Prostate gland (tissue), 2 donors: ENCODE measurements around the gene CLN6. TPM values are rescaled to one million over a fixed set of nuclear protein-coding genes. Genes with fewer than 3 reads are reported as not detected.

ENCODE experiments used
- DNase-seq: peaks from one replicate; pipeline ENCODE4 v3.0.0-alpha.2; 2019; ENCODE audit warnings: low spot score
- H3K27ac ChIP-seq, 2 donors: fragments of 200-600 bp; sonication (generic); 2 replicates each; pipeline ENCODE4 v1.5.1; 2017 to 2019
- H3K27me3 ChIP-seq: fragments of 200-600 bp; sonication (generic); replicated peaks from 2 replicates; pipeline ENCODE4 v1.5.1; 2019; ENCODE audit not compliant: insufficient read depth
- H3K36me3 ChIP-seq, 2 donors: fragments of 200-600 bp; sonication (generic); 1 replicate in 1 of 2; 2 replicates in 1 of 2; pipeline versions ENCODE4 v1.5.1 to v1.8.1; 2017 to 2019
- H3K4me1 ChIP-seq: fragments of 200-600 bp; sonication (generic); replicated peaks from 2 replicates; pipeline ENCODE4 v1.5.1; 2019
- H3K4me3 ChIP-seq, 2 donors: fragments of 200-600 bp; sonication (generic); 2 replicates each; pipeline ENCODE4 v1.5.1; 2017 to 2019
- H3K9me3 ChIP-seq: fragments of 200-600 bp; sonication (generic); 2 replicates; pipeline ENCODE4 v1.5.1; 2017
- POLR2A ChIP-seq: fragments of 450-650 bp; IDR thresholded peaks from one replicate; pipeline ENCODE4 v1.6.1; 2016; ENCODE audit warnings: antibody characterized with exemption, mild to moderate bottlenecking
- POLR2AphosphoS5 ChIP-seq: sonication (generic); formaldehyde crosslinking; IDR thresholded peaks from one replicate; pipeline ENCODE4 v1.6.1; 2017; ENCODE audit warnings: antibody characterized with exemption
- WGBS: methylation state at CpG from one replicate; pipeline ENCODE4 v1.1.5; 2018; 5-methylcytosine and 5-hydroxymethylcytosine counted together
- intact Hi-C: fragments of 100-400 bp; cut with DNase I; formaldehyde crosslinking; loops from one replicate; pipeline ENCODE4 v1.14.2; 2022
- total RNA-seq, 2 donors: library from RNA; depleted of rRNA; stranded (reverse); fragments of >200 nt; gene quantifications; one replicate each; pipeline ENCODE4 v1.1.0, GENCODE V29; 2016
- TF ChIP-seq, protein P1 (sequence below), 4 experiments: fragments of 200-600 bp in 2 of 4; fragments of 450-650 bp in 2 of 4; sonication (generic) in 2 of 4; IDR thresholded peaks; 1 replicate in 3 of 4; 2 replicates in 1 of 4; pipeline ENCODE4 v1.5.1; 2016 to 2019; ENCODE audit warnings: antibody characterized with exemption in 4 of 4, mild to moderate bottlenecking in 2 of 4, moderate library complexity in 2 of 4

CLN6 gene
- total RNA-seq, 2 donors from 2014 or later = 22.7 to 41.8 TPM

DNA sequence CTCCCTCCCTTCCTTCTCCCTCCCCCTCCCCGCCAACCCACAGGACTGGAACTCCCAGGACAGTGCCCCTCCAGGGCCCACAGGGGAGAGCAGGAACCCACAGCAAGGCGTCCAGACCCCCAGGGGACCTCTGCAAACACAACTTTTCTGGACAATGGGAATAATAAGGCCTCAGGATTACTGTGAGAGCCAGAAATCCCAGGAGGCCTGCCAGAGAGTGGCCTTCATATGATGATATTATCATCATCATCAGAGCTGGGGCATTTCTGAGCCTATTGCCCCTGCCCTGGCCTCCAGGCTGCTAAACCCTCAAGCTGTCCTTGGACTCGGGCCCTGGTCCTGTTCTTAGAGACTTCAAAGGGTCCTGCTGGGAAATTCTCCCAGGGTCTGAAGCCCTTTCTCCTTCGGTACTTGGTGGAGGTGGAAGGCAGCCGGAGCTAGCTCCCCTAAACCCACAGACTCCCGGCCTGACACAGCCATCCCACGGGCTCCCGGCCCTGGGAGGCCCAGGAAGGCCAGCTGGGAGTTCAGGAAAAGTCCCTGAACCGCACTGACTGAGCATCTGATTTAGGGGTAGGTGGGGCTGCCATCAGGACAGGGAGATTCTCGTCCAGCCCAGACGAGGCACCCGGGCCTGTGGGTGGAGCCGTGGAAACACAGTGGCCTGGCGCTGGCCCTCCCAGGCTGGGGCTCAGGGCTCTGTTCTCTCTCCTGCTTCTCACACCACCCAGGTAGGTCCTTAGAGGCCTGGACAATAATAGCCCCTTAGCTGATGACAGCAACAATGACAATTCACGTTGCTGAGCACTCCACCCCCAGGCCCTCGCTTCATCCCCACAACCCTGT lies 29.3 kb downstream of the CLN6 start:
- H3K4me3 ChIP-seq = no peak overlapping the region
- no peaks in the 10 kb centered on the region for H3K36me3 ChIP-seq
- no peaks in the 10 kb centered on the region for H3K27me3 ChIP-seq
- no peak for DNase-seq
- intact Hi-C loops = no loop called here
- H3K4me1 ChIP-seq = peaks cover 13% of the 10 kb centered on the region
- H3K9me3 ChIP-seq = no peaks in the 10 kb centered on the region
- 47% methylated on average over 16 of the region's 16 CpGs for WGBS
- H3K27ac ChIP-seq = peak overlapping the region; percentile 31 to 48
- TF ChIP-seq POLR2AphosphoS5 = no peak

DNA sequence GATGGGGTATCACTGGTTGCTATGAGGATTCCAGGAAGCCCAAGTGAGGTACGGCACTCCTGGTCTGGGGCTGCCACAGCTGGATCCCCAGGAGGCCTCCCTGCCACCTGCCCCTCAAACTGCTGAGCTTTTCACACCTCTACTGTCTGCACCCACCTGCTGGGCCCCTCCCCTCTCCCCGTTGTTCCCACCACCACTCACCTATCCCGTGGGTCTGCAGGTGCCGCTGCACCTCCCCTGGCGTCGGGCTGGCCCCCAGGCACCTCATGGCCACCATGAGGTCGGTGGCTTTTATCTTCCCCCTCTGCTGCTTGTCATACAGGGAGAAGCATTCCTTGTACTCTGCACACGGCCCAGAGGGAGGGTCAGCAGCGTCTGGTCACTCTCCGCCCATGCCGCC lies 30.2 kb downstream of the CLN6 start:
- DNase-seq = no peak
- WGBS = 53% methylated on average over 11 of the region's 11 CpGs
- TF ChIP-seq, protein P1, sequence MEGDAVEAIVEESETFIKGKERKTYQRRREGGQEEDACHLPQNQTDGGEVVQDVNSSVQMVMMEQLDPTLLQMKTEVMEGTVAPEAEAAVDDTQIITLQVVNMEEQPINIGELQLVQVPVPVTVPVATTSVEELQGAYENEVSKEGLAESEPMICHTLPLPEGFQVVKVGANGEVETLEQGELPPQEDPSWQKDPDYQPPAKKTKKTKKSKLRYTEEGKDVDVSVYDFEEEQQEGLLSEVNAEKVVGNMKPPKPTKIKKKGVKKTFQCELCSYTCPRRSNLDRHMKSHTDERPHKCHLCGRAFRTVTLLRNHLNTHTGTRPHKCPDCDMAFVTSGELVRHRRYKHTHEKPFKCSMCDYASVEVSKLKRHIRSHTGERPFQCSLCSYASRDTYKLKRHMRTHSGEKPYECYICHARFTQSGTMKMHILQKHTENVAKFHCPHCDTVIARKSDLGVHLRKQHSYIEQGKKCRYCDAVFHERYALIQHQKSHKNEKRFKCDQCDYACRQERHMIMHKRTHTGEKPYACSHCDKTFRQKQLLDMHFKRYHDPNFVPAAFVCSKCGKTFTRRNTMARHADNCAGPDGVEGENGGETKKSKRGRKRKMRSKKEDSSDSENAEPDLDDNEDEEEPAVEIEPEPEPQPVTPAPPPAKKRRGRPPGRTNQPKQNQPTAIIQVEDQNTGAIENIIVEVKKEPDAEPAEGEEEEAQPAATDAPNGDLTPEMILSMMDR (IDR thresholded peaks at IDR 0.05) = no peak
- TF ChIP-seq POLR2A (no peak), POLR2AphosphoS5 (no peak)
- Histone ChIP-seq H3K36me3 (no peaks in the 10 kb centered on the region), H3K4me3 (no peak overlapping the region), H3K4me1 (peaks cover 7% of the 10 kb centered on the region), H3K9me3 (no peaks in the 10 kb centered on the region), H3K27ac (no peak overlapping the region), H3K27me3 (no peaks in the 10 kb centered on the region)
- intact Hi-C loops = no loop called here

DNA sequence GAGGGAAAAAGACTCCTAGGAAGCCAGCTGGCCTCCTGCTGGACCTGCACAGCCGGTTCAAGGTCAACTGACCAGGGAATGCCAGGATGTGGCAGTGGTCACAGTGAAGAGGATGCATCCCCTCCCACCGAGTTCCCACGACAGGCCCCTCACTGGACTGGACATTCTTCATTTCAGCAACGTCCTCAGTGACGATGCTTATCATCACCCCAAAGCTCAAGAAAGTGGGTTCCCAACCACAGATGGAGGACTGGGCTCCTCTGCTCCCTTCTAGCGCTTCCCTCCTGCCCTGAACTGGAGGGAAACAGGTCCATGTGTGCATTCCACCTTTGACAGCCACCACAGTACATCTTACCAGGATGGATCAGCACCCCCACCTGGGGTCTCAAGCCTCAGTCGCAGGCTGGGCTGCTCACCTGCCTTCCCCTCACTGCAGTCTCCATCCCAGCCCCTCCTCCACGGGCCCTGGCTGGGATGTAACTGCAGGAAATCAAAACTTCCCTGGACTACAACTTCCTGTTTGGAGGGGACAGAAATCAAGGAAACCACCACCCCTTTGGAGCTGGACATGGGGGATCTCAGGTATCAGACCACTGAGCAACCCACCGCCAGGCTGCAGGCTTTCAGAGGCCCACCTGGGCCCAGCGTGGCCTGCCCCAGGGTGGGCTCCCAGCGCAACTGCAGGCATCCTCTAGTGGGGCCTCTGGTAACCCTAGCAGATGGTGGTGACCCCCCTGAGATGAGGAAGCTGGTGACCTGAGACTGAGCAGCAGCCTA lies 31.7 kb downstream of the CLN6 start:
- no peak overlapping the region for H3K27ac ChIP-seq
- H3K9me3 ChIP-seq = no peaks in the 10 kb centered on the region
- no peak for TF ChIP-seq POLR2AphosphoS5
- TF ChIP-seq, protein P1 (IDR thresholded peaks at IDR 0.05) = no peak
- TF ChIP-seq POLR2A = no peak
- DNase-seq = no peak
- no peaks in the 10 kb centered on the region for H3K27me3 ChIP-seq
- no peaks in the 10 kb centered on the region for H3K36me3 ChIP-seq
- intact Hi-C loops = no loop called here
- H3K4me3 ChIP-seq = no peak overlapping the region
- whole genome bisulfite sequencing = 94% methylated on average over 10 of the region's 11 CpGs
- peaks cover 7% of the 10 kb centered on the region for H3K4me1 ChIP-seq

DNA sequence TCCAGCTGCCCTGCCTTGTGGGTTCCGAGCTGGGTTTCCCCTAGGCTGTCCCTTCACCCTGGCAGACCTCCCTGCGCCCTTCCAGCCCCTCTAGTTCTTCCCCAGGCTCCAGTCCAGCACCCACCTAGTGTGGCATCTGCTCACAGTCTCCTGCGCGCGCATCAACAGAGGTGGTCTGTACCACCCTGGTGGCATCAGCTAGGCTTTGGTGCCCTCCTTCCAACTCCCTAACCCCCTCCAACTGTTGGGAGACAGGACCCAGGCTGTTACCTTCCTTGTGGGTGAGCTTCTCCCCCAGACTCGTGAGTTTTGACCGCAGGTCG lies 32.4 kb downstream of the CLN6 start:
- Histone ChIP-seq H3K4me1 (peaks cover 7% of the 10 kb centered on the region), H3K9me3 (no peaks in the 10 kb centered on the region), H3K36me3 (no peaks in the 10 kb centered on the region), H3K27me3 (no peaks in the 10 kb centered on the region), H3K4me3 (no peak overlapping the region), H3K27ac (no peak overlapping the region)
- 96% methylated on average over 8 of the region's 8 CpGs for WGBS
- no peak for DNase-seq
- TF ChIP-seq POLR2A (no peak), POLR2AphosphoS5 (no peak)
- TF ChIP-seq, protein P1 (IDR thresholded peaks at IDR 0.05) = no peak
- intact Hi-C loops = no loop called here

DNA sequence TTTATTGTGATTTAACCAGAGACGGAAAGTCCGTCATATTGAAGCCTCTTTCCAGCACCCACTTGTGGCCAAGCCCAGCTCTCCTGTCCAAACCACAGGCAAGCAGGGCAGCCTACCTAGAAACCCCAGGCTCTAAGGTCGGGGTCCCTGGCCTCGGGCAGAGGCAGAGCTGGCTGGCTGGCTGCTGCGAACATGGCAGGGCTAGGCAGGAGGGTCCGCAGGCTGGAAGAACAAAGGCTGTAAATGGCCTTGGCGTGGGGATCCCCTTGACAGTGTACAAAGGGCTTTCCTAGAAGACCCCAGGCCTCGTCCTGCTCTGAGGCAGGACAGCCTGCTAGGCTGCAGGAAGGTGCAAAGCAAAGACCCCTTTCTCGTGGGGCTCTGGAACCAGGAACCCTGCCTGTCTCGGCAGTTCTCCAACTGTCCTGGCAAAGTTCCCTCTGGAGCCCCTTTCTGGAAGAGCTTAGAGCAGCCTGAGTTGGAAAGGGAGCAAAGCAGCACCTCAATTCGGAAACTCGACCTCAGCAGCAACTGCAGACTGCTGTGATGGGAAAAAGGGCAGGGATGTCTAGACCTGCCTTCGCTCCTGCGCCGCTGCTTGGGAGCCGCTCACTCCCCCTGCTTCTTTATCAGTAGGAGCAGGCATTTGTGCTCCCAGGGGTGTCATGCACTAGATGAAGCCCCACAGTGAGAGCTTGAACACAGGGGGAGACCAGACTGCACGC lies 32.9 kb downstream of the CLN6 start:
- no peak for DNase-seq
- WGBS = 81% methylated on average over 17 of the region's 17 CpGs
- Histone ChIP-seq H3K4me1 (peaks cover 7% of the 10 kb centered on the region), H3K27ac (no peak overlapping the region), H3K9me3 (no peaks in the 10 kb centered on the region), H3K36me3 (no peaks in the 10 kb centered on the region), H3K27me3 (no peaks in the 10 kb centered on the region), H3K4me3 (no peak overlapping the region)
- TF ChIP-seq, protein P1 (IDR thresholded peaks at IDR 0.05) = no peak
- TF ChIP-seq POLR2A (no peak), POLR2AphosphoS5 (no peak)
- intact Hi-C loops = no loop called here
